ENCODE results near the gene SMR3A.

SMR3A gene

GRCh38 chr4:70380578-70380977, 20.0 kb downstream of the SMR3A start:
- no peak overlapping the region for H2AFZ ChIP-seq (ENCODE audit: low read depth, low read length)
- H3K27me3 ChIP-seq (ENCODE audit: insufficient read depth, low read length) = no peaks in the 10 kb centered on the region
- H3K4me1 ChIP-seq (ENCODE audit: insufficient read depth, low read length) = no peaks in the 10 kb centered on the region
- no peaks in the 10 kb centered on the region for H3K36me3 ChIP-seq (ENCODE audit: insufficient read depth, low read length)
- no peak overlapping the region for H3K4me3 ChIP-seq (ENCODE audit: low read length)
- H3K9me3 ChIP-seq (ENCODE audit: low read length) = no peaks in the 10 kb centered on the region

GRCh38 chr4:70382691-70383181, 22.2 kb downstream of the SMR3A start, which contains the start of gene SMR3B:
Gene SMR3B, plus strand, starts transcription at chr4:70383131. Its CDS starts 1,380 bp downstream, at chr4:70384511.
- no peaks in the 10 kb centered on the region for H3K9me3 ChIP-seq (ENCODE audit: low read length)

DNA sequence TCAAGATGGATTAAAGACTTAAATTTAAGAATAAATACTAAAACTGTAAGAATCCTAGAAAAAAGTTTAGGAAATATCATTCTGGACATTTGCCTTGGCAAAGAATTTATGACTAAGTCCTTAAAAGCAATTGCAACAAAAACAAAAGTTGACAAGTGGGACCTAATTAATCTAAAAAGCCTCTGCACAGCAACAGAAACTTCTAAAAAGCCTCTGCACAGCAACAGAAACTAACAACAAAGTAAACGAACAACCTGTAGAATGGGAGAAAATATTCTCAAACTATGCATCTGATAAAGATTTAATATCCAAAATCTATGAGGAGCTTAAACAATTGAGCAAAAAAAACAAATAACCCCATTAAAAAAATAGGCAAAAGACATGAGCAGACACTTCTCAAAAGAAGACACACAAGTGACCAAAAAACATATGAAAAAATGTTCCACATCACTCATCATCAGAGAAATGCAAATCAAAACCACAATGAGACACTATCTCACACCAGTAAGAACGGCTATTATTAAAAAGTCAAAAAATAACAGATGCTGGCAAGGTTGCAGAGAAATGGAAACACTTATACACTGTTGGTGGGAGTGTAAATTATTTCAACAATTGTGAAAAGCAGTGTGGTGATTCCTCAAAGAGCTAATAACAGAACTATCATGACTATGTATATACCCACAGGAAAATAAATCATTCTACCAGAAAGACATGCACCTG, 31.7 kb downstream of the SMR3A start:
- Histone ChIP-seq H3K9me3 (ENCODE audit: low read length) (no peaks in the 10 kb centered on the region), H3K4me3 (ENCODE audit: low read length) (no peak overlapping the region), H3K36me3 (ENCODE audit: insufficient read depth, low read length) (no peaks in the 10 kb centered on the region), H2AFZ (ENCODE audit: low read depth, low read length) (no peak overlapping the region), H3K27me3 (ENCODE audit: insufficient read depth, low read length) (no peaks in the 10 kb centered on the region), H3K4me1 (ENCODE audit: insufficient read depth, low read length) (no peaks in the 10 kb centered on the region)

More at GRCh38 chr4:70382691-70383181, 22.2 kb downstream of the SMR3A start, which contains the start of gene SMR3B:
- Histone ChIP-seq H2AFZ (ENCODE audit: low read depth, low read length) (no peak within 1 kb of the TSS), H3K27me3 (ENCODE audit: insufficient read depth, low read length) (no peaks in the 10 kb centered on the region), H3K4me1 (ENCODE audit: insufficient read depth, low read length) (no peaks in the 10 kb centered on the region), H3K36me3 (ENCODE audit: insufficient read depth, low read length) (no peaks in the 10 kb centered on the region), H3K4me3 (ENCODE audit: low read length) (no peak within 1 kb of the TSS)

DNA sequence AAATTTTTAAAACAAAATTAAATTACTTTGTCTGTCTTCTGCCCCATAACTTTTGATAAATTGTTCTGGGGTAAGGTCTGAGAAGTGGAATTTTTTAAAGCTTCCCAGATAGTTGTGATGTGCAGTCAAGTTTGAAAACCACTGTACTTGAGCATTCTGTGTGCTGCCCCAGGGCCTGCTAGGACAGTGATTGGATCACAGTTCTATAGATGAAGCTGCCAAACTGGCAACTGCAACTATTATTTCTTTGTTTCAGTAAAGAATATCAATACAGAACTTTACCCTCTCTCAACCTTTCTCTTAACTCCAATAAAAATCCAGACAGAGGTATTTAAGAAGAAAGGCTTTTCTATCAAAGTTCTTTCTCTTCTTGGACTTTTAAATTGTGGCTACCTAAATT, 37.0 kb downstream of the SMR3A start, which contains the start of gene OPRPN:
TSS of gene OPRPN (plus strand) at position 361 of the 400 bp plus-strand sequence. CDS start 1,346 bp downstream, outside the sequence.
- Histone ChIP-seq H3K4me1 (ENCODE audit: insufficient read depth, low read length) (no peaks in the 10 kb centered on the region), H3K9me3 (ENCODE audit: low read length) (no peaks in the 10 kb centered on the region), H3K4me3 (ENCODE audit: low read length) (no peak within 1 kb of the TSS), H3K27me3 (ENCODE audit: insufficient read depth, low read length) (no peaks in the 10 kb centered on the region), H3K36me3 (ENCODE audit: insufficient read depth, low read length) (no peaks in the 10 kb centered on the region), H2AFZ (ENCODE audit: low read depth, low read length) (no peak within 1 kb of the TSS)

GRCh38 chr4:70399319-70399718, 38.8 kb downstream of the SMR3A start:
- Histone ChIP-seq H2AFZ (ENCODE audit: low read depth, low read length) (no peak overlapping the region), H3K27me3 (ENCODE audit: insufficient read depth, low read length) (no peaks in the 10 kb centered on the region), H3K9me3 (ENCODE audit: low read length) (no peaks in the 10 kb centered on the region), H3K36me3 (ENCODE audit: insufficient read depth, low read length) (no peaks in the 10 kb centered on the region), H3K4me3 (ENCODE audit: low read length) (no peak overlapping the region), H3K4me1 (ENCODE audit: insufficient read depth, low read length) (no peaks in the 10 kb centered on the region)

GRCh38 chr4:70402762-70403161, 42.2 kb downstream of the SMR3A start:
- no peaks in the 10 kb centered on the region for H3K4me1 ChIP-seq (ENCODE audit: insufficient read depth, low read length)
- H2AFZ ChIP-seq (ENCODE audit: low read depth, low read length) = no peak overlapping the region
- no peaks in the 10 kb centered on the region for H3K27me3 ChIP-seq (ENCODE audit: insufficient read depth, low read length)
- H3K36me3 ChIP-seq (ENCODE audit: insufficient read depth, low read length) = no peaks in the 10 kb centered on the region
- H3K4me3 ChIP-seq (ENCODE audit: low read length) = no peak overlapping the region
- no peaks in the 10 kb centered on the region for H3K9me3 ChIP-seq (ENCODE audit: low read length)

DNA sequence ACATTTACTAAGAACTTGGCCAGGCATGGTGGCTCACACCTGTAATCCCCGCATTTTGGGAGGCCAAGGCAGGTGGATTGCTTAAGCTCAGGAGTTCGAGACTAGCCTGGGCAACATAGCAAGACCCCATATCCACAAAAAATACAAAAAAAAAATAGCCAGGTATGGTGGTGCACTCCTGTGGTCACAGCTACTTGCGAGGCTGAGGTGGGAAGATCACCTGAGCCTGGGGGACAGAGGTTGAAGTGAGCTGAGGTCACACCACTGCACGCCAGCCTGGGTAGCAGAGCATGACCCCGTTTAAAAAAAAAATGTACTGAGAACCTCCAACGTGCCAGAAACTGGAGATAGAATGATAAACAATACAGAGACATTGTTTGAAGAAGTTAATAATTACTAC, 45.2 kb downstream of the SMR3A start:
- Histone ChIP-seq H3K27me3 (ENCODE audit: insufficient read depth, low read length) (no peaks in the 10 kb centered on the region), H3K9me3 (ENCODE audit: low read length) (no peaks in the 10 kb centered on the region), H2AFZ (ENCODE audit: low read depth, low read length) (no peak overlapping the region), H3K36me3 (ENCODE audit: insufficient read depth, low read length) (no peaks in the 10 kb centered on the region), H3K4me1 (ENCODE audit: insufficient read depth, low read length) (no peaks in the 10 kb centered on the region), H3K4me3 (ENCODE audit: low read length) (no peak overlapping the region)
